NCI-H1930 (cell line): Measurements from ENCODE around the gene OXSR1.
"Not testable (repeated sequence)": the region's sequence is repeated elsewhere in the genome, so short reads cannot be mapped to it uniquely, and the experiment has no call there.

Experiments used
- DNase-seq, 2 experiments: peaks; one replicate each; lab custom pipeline; 2025; lab: John Stamatoyannopoulos, UW

OXSR1 gene

GRCh38 chr3:38128303-38128655 lies 37.1 kb upstream of the OXSR1 start:
- DNase-seq: no peak

- DNase-seq: no peak
Measured at GRCh38 chr3:38129058-38129457, 36.3 kb upstream of the OXSR1 start.

GRCh38 chr3:38130631-38131065 lies 34.7 kb upstream of the OXSR1 start:
- no peak for DNase-seq

DNA sequence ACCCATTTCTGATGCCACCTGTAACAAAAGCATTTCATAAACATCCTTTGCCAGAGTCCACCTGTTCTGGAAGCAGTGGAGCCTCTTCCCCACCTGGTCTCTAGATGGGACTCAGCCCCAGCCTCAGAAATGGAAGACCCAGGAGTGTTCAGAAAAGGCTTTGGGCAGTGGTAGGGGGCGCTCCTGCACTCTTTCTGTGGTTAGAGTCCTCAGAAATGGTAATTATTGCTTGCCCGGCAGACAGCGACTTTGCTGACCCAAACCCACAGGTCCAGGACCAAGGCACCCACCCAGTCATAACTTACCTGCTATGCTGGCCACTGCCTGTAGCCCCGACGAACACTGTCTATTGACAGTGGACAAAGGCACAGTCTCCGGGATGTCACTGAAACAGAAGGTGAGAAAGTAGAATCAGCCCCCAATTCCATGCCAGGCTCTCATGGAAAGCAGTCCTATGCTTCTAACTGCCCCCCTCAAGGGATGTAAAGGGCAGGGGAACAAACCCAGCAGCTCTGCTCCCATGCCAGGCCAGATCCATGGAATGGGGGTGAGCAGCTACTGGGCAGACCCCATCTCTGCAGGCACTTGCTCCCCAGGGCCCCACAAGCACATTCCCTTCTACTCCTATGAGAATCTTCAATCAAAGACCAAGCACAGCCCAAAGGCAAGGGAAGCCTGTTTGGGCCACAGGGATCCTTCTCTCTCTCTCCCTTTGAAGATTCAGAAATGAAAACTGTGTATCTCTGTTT lies 33.5 kb upstream of the OXSR1 start:
- DNase-seq: no peak

- no peak for DNase-seq
Measured at GRCh38 chr3:38133209-38133556, 32.2 kb upstream of the OXSR1 start.

- no peak for DNase-seq
Measured at GRCh38 chr3:38133557-38134405, 31.6 kb upstream of the OXSR1 start.

- DNase-seq: not testable (repeated sequence)
Measured at GRCh38 chr3:38134517-38135143, 30.7 kb upstream of the OXSR1 start.

DNA sequence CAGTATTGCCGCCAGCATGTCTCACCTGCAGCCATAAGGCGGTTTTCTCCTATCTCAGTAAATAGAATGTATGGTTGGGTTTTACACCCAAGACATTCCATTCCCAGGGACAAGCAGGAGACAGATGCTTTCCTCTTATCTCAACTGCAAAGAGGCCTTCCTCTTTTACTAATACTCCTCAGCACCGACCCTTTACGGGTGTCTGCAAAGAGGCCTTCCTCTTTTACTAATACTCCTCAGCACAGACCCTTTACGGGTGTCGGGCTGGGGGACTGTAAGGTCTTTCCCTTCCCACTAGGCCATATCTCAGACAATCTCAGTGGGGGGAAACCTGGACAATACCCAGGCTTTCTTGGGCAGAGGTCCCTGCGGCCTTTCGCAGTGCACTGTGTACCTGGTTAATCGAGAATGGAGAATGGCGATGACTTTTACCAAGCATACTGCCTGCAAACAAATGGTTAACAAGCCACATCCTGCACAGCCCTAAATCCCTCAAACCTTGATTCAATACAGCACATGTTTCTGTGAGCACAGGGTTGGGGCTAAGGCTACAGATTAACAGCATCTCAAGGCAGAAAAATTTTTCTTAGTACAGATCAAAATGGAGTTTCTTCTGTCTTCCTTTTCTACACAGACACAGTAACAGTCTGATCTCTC lies 29.6 kb upstream of the OXSR1 start:
- DNase-seq: not testable (repeated sequence)

- no peak for DNase-seq
Measured at GRCh38 chr3:38136393-38136776, 29.0 kb upstream of the OXSR1 start.

DNA sequence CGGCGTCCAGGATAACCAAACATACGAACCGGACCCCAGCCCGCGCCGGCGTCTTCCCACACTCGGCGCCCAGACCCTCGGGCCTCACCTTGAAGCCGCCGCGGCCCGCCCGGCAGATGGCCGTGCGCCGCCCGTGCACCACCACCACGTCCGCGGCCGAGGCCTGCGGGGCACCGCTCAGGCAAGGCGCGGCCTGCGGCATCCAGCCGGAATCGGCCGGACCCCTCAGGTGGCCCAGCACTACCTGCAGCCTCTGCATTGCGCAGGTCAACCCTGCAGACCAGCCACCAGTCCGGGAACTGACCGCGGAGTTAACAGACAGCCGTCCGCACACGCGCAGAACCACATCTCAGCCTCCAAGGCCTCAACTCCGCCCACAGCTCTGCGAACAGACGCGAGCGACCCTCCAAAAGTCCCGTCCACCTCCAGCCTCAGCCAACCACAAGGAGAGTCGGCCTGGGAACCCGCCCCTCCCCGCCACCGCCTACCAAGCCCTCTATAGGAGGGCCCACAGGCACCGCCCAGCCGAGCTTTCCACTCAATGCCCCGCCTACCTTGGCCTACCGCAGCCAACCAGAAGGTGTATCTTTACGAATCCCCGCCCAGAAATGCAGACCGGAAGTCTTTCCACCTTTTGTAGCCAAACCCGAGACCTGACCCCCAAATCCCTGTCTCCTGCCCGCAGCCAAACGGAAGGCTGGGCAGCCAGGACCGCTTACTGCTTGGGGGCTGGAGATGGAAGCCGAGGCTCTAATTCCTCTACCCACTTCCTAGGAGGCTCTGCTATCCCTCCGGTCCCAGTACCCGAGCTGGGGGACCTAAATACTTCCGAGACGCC lies 28.3 kb upstream of the OXSR1 start, which contains the start of gene ACAA1:
ACAA1 (minus strand) TSS at position 351 of the 838 bp plus-strand sequence; CDS start at position 259, 92 bp downstream.
- DNase-seq: peak; percentile 92 to 93

GRCh38 chr3:38137615-38138348 lies 27.6 kb upstream of the OXSR1 start:
- no peak for DNase-seq

DNA sequence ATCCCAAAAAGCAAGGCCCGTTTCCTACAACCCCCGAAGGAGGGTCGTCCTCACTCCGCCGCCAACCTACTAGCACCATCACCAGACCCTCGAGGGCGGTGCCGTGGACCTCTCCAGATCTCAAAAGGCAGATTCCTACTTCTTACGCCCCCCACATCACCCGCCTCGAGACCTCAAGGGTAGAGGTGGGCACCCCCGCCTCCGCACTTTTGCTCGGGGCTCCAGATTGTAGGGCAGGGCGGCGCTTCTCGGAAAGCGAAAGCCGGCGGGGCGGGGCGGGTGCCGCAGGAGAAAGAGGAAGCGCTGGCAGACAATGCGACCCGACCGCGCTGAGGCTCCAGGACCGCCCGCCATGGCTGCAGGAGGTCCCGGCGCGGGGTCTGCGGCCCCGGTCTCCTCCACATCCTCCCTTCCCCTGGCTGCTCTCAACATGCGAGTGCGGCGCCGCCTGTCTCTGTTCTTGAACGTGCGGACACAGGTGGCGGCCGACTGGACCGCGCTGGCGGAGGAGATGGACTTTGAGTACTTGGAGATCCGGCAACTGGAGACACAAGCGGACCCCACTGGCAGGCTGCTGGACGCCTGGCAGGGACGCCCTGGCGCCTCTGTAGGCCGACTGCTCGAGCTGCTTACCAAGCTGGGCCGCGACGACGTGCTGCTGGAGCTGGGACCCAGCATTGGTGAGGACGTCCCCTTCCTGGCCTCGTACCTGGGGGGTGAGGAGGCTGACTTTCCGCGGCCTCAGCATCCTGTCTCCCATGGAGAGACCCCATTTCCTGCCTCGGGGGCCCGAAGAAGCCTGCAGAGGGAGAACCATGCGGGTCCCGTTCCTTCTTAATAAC lies 26.8 kb upstream of the OXSR1 start, which contains the start of gene MYD88:
MYD88 (plus strand) TSS at position 313 of the 842 bp plus-strand sequence; CDS start at position 353, 40 bp downstream.
- DNase-seq: peak in 1 of 2 experiments; percentile 7

DNA sequence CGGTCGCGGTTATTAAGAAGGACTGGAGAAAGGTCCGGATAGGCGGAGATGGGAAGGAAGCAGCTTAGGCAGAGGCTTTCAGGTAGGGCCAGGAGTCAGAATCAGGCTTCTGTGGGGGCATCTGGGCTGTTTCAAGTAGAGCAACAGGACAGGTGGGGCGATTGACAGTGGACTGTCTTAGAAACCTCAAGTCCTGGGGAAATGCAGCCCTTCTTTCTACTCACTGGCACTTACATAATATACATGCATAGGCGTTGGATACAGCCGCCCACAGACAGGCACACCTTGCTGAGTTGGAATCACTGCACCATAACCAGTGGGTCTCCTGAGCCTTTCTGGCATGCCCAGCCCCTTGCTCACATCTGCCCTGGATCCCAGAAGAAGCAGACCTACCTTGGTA lies 26.1 kb upstream of the OXSR1 start:
- DNase-seq: no peak

- DNase-seq: no peak
Measured at GRCh38 chr3:38139652-38140051, 25.7 kb upstream of the OXSR1 start.

DNA sequence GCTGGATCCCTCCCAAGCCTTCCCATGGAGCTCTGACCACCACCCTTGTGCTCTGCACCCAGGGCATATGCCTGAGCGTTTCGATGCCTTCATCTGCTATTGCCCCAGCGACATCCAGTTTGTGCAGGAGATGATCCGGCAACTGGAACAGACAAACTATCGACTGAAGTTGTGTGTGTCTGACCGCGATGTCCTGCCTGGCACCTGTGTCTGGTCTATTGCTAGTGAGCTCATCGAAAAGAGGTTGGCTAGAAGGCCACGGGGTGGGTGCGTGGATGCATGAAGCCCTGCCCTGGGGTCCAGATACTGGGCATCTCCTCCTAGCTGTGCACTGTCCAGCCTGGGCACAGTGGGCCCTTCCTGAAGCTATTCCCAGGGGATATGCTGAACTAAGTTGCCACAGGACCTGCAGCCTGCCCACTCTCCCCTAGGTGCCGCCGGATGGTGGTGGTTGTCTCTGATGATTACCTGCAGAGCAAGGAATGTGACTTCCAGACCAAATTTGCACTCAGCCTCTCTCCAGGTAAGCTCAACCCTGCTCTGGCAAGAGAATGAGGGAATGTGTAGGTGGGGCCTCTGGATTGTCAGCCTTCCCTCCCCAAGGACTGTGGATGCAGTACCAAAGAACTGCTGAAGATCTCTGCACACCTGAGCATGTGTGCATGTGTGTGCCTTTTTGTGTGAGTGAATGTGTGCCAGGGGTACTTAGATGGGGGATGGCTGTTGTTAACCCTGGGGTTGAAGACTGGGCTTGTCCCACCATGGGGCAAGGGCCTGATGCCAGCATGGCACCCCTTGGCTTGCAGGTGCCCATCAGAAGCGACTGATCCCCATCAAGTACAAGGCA lies 24.8 kb upstream of the OXSR1 start:
- no peak for DNase-seq

GRCh38 chr3:38141173-38141951 lies 24.0 kb upstream of the OXSR1 start:
- DNase-seq: no peak

GRCh38 chr3:38141952-38142273 lies 23.4 kb upstream of the OXSR1 start:
- DNase-seq: no peak

GRCh38 chr3:38142959-38143358 lies 22.4 kb upstream of the OXSR1 start:
- no peak for DNase-seq
